HG02852 (cell line): ENCODE results near the gene CLCN2.

Experiments
- ATAC-seq: cut with Tn5 transposase; IDR thresholded peaks from one replicate; pipeline ENCODE4 v1.9.1; 2021; ENCODE audit warnings: mild to moderate bottlenecking, moderate library complexity; ENCODE audit not compliant: unreplicated experiment

CLCN2 gene

GRCh38 chr3:184332370-184333090 is 28.9 kb downstream of the CLCN2 start:
- ATAC-seq: no peak

- ATAC-seq: no peak
Measured at GRCh38 chr3:184328516-184328915, 32.9 kb downstream of the CLCN2 start.

GRCh38 chr3:184327171-184327570 is 34.2 kb downstream of the CLCN2 start:
- no peak for ATAC-seq

- ATAC-seq: no peak
Measured at GRCh38 chr3:184325715-184326369, 35.6 kb downstream of the CLCN2 start.

- no peak for ATAC-seq
Measured at GRCh38 chr3:184325269-184325668, 36.1 kb downstream of the CLCN2 start.

GRCh38 chr3:184323696-184324095 is 37.7 kb downstream of the CLCN2 start:
- no peak for ATAC-seq

- ATAC-seq: no peak
Measured at GRCh38 chr3:184322731-184323487, 38.5 kb downstream of the CLCN2 start.

- no peak for ATAC-seq
Measured at GRCh38 chr3:184321666-184322065, 39.7 kb downstream of the CLCN2 start.

- no peak for ATAC-seq
Measured at GRCh38 chr3:184320104-184320445, 41.3 kb downstream of the CLCN2 start.

GRCh38 chr3:184317201-184317600 is 44.2 kb downstream of the CLCN2 start:
- no peak for ATAC-seq

GRCh38 chr3:184316792-184317191 is 44.6 kb downstream of the CLCN2 start:
- ATAC-seq: no peak

GRCh38 chr3:184315871-184316661 is 45.3 kb downstream of the CLCN2 start:
- no peak for ATAC-seq

GRCh38 chr3:184315543-184315867 is 45.9 kb downstream of the CLCN2 start:
- ATAC-seq: peak; percentile 2

- ATAC-seq: peak; percentile 42
Measured at GRCh38 chr3:184314700-184315542, 46.5 kb downstream of the CLCN2 start.

GRCh38 chr3:184314363-184314699 is 47.1 kb downstream of the CLCN2 start, which contains the start of gene EIF4G1:
Gene EIF4G1 (plus strand): TSS chr3:184314606. CDS start chr3:184315797, 1,191 bp downstream.
- ATAC-seq: peak; percentile 87

- ATAC-seq: no peak
Measured at GRCh38 chr3:184311633-184312032, 49.8 kb downstream of the CLCN2 start.

GRCh38 chr3:184308744-184309143 is 52.7 kb downstream of the CLCN2 start:
- ATAC-seq: no peak

GRCh38 chr3:184307915-184308314 is 53.5 kb downstream of the CLCN2 start:
- ATAC-seq: no peak

GRCh38 chr3:184306341-184306972 is 54.9 kb downstream of the CLCN2 start:
- no peak for ATAC-seq

GRCh38 chr3:184305577-184305976 is 55.8 kb downstream of the CLCN2 start:
- ATAC-seq: no peak
